Measurements from ENCODE around the gene UBE2I.
A peak's percentile ranks its signal among the peaks of the same experiment; 100 is the strongest.
"Not testable (repeated sequence)": the region's sequence is repeated elsewhere in the genome, so short reads cannot be mapped to it uniquely, and the experiment has no call there.

Gene UBE2I

DNA sequence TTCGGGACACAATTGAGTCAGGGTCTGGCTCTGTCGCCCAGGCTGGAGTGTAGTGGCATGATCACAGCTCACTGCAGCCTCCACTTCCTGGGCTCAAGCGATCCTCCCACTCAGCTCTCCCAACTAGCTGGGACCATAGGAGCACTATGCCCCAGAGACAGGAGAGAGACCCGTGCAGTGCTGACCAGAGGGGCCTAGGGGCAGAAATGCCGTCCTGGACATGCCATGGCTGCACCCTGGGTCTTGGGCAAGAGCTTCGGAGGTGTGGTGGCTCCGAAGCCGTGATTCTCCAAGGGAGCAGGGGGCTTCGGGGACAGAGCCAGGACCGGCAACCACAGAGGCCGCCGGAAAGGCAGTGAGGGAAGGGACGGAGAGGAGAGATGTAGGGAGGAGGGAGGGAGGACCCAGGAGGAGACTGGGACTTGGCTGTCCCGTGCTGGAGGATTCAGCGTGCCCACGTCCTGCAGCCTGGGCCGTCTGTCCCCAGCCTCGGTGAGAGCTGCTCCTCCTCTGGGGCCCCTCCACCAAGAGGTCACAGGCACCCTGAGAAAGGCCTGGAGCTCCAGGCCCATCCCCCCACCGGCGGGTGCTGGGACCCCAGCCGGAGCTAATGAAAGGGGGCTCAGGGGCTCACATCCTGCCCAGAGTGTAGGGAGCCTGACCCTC lies 31.7 kb upstream of the UBE2I start:
- no peak for DNase-seq

DNA sequence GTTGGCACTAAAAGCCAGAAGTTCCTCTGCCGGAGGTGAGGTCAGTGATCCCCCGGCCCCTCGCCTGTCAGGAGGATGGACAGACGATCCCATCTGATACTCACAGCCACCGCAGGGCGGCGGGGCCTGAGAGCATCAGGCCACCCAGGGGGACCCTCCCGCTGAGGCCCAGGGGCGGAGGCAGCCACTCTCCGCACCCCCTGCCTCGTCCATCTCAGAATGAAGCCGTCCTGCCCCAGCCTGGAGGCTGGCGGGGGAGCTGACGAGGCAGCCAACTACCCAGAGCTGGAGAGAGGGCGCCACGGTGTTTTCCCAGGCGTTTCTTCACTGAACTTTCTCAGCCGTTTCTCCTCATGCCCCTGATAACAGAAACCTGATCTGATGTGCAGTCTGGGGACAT lies 31.0 kb upstream of the UBE2I start:
- peak; percentile 15 for DNase-seq

DNA sequence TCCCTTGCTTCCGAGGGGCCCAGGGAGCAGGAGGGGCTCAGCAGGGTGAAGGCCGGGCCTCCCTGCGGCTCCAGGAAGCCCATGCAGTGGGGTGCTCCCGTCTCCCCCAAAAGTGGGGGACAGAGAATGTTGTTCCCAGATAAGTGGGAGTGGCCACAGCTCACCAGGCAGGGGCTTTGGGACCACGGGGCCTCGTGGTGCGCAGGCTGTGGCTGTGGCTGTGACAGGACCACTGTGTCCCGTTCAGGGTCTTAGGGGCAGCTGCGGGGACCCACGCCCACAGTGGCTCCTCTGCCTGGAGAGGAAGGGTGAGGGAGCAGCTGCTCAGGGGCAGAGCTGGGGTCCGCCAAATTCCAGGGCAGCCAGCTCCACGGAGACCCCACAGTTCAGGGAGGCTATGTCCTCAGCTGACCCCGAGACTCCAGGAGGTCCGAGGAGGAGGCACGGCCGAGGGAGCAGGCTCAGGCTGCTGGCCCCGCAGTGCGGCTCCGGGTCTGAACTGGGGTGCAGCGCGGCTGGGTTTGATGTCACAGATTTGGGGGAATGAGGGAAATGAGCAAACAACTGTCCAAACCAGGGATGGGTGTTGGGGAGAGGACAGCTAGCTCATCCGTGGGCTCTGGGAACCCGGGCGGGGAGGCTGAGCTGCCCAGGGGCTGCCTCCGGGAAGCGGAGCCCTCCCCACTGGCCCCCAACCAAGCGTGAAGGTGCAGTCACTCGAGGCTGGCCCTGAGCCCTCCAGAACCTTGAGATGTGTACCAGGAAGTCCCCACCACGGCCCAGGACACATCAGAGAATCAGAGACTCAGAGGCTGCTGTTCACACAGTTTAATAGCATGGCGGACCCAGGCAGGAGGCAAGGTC lies 30.1 kb upstream of the UBE2I start:
- no peak for DNase-seq

DNA sequence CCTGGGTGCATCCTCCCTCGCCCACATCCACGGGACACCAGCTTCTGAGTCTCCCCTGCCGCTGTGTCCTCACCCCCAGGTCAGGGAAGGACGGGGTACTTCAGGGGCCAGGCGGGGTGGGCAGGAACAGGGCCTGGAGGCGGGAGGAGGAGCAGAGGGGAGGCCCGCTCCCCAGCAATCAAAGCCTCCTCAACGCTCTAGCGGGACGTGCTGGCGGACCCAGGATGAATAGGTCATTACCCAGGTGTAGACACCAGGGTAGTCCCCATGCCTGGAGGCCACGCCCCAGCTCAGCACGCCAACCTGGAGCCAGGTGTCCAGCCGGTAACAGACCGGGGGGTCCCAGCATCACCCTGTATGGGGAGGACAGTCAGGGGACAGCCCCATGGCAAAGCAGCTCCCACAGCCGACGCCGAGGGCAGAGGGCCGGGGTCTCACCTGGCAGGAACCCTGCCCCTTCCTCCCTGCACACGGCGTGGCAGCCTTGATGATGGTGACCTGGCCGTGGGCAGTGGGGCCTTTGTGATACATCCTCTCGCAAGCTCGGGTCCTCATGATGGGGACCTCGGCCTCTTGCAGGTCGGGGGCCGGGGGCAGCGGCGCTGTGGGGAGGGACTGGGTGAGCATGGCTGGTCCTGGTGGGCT lies 29.4 kb upstream of the UBE2I start:
- DNase-seq = no peak

DNA sequence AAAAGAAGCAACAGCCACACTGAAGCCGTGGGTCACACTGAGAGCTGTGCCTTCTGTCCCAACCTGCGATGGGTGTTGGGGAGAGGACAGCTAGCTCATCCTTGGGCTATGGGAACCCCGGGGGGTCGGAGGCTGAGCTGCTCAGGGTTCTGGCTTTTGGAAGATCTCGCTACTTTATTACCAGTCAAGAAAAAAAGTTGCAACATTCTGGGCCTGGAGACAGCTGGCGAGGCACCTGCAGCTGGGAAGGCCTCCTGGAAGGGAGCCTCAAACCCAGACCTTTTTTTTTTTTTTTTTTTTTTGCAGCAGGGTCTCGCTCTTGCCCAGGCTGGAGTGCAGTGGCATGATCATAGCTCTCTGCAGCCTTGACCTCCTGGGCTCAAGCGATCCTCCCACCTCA lies 28.7 kb upstream of the UBE2I start:
- DNase-seq = no peak

DNA sequence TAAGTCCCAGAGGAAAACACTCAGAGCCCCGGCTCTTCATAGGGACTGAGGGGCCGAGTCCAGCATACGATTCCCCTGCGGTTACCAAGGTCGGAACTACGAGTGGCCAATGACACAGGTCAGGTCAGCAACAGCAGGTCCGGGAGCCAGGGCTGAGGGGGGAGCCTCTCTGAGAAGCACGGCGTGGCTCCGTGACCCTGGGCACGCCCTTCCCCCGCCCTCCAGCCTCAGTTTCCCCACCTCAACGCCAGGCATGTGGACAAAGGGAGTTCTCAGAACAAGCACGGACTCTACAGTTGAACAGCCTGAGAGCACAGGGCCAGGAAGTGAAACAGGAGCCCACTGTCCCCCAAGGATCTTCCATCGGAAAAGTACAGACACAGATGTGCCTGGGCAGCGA lies 27.9 kb upstream of the UBE2I start:
- no peak for DNase-seq

DNA sequence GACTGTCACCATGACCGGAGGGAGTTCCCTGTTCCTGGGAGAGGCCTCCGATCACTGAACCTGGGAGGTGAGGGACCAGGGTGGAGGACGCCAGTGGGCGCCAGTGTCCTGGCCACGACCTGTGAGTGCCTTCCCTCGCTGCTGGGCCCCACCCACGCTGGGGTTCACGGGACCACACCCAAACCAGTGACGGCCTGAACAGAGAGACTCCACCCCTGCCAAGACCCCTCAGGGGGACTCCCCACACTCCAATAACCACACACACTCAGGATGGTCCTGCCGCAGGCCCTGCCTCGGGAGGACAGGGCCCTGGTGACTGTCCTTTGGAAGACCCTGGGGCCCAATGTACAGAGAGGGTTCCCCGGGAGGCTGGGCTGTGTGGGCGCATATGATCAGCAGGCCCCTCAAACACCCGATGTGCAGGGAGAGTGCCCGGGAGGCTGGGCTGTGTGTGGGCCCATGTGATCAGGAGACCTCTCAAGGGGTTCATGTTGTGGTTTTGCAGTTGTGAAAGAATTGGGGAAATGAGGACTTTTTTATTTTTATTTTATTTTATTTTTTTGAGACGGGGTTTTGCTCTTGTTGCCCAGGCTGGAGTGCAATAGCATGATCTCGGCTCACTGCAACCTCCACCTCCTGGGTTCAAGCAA lies 27.0 kb upstream of the UBE2I start:
- DNase-seq = no peak

DNA sequence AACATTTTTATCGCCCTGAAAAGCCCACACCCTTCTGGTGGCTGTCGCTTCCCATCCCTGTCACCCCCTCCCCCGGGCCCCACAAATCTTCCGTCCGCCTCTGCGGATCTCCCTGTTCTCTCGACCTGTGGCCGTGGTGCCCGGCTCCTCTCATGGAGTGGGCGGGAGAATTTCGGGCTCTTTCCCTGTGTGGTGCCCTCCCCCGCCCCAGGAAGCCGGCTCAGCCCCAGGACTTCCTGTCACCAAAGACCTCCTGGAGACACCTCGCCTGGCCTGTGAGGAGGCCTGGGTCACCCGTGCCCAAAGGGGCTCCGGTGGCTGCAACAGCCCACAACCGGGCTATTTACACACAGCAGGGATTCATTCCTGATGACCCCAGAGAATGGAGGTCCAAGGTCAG lies 26.1 kb upstream of the UBE2I start:
- no peak for DNase-seq

DNA sequence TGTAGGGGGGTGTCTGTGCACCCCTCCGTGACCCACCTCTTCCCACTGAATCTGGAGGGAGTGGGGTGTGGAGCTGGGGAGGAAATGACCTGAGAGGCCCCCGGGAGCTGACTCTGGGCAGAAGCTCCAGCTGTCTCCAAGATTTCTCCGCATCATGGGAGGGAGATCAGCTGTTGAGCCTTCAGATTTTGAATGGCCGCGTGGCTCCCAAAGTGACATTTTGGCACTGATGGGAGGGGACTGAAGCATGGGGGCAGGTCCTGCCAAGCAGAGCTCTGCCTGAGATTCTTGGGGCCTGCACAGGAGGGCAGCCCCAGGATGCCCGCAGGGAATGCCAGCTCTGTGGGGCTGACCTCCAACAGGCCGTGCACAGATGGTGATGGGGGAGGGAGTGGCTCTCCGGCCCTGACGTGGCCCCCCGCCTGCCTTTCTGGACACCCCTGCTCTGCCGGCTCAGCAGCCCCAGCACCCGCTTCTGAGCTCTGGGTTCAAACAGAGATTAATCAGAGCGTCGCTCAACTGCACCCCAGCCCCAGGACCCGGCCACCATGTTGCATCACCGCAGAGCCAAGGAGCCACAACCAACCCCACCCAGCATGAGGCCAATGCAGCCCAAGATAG lies 25.3 kb upstream of the UBE2I start:
- DNase-seq = no peak

DNA sequence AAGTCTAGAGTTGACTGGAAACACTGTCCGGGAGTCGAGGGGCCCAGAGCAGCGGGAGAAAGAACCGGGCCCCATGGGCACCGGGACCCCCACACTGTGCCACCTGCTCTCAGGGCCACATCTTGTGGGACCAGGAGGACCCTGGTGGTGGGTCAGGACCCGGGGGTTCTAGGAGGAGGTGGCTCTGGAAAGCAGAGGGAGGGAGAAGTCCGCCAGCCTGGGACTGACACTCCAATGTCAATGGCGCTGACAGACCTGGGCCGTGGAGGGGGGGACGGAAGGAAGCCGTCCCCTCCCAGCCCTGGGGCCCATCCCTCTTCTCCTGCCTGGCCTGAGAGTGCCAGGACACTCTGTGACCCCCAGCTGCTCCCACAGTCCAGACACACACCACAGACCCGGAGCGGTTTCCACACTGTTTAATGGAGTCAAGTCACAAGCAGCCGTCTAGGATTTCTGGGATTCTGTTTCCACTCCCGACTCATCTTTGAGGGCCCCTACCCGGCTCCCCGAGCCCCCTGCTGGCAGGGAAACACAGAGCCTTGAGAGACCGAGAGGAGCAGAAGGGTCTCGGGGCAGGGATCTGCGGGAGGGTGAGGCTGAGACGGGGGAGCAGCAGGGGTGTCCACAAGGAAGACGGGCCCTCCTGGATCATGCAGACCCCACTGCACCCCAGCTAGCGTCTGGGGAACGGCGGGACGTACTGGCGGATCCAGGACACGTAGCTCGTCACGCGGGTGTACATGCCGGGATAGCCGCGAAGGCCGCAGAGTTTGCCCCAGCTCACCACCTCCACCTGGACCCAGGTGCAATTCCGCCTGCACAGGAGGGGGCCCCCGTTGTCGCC lies 23.5 kb upstream of the UBE2I start:
- no peak for DNase-seq

DNA sequence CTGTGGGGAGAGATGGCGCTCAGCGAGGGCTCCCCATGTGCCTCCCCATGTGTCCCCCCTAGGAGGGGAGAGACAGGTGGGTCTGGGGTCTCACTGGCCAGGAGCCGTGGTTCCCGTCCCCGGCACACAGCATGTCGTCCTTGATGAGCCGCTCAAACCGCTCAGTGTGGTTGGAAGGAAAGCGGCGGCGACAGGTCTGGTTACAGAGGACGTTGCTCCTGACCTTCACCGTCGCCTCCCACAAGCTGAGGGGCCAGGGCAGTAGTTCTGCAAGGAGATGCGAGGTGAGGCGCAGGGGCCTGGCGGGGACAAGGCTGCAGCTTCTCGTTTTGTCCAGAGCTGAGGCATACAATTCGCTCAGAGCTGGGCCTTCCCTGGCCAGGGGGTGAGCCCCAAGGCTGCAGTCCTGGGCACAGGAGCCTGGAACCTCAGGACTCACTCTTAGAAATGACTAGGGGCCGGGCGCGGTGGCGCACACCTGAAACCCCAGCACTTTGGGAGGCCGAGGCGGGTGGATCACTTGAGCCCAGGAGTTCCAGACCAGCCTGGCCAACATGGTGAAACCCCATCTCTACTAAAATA lies 22.8 kb upstream of the UBE2I start:
- DNase-seq = no peak

DNA sequence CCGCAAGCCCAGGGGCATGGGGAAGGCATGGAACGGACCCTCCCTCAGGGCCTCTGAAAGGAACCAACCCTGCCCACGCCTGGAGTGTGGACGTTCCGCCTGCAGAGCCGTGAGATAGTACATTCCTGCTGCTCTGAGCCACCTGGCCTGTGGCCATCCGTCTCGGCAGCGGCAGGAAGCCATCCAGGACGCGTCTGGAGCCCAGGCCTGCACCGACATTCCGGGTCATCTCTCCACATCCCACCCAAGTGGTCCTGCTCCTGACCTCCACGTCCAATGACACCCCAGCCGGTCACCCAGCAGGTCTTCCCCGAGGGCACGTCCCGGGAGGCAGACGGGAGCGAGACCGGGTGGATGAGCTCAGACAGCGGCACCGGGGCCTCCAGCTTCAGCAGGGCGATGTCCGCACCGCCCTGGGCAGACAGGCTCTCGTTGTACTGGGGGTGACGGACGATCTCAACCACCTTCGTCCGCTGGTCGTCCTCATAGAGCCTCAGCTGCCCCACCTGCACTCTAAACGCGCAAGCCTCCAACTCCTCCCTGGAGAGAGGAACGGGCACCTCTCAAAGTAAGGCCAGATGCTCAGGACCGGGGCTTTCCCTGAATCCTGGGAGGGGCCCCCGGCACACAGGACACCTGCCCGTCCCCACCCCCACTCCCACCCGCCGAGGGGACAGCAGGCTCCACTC lies 21.3 kb upstream of the UBE2I start:
- DNase-seq = no peak

DNA sequence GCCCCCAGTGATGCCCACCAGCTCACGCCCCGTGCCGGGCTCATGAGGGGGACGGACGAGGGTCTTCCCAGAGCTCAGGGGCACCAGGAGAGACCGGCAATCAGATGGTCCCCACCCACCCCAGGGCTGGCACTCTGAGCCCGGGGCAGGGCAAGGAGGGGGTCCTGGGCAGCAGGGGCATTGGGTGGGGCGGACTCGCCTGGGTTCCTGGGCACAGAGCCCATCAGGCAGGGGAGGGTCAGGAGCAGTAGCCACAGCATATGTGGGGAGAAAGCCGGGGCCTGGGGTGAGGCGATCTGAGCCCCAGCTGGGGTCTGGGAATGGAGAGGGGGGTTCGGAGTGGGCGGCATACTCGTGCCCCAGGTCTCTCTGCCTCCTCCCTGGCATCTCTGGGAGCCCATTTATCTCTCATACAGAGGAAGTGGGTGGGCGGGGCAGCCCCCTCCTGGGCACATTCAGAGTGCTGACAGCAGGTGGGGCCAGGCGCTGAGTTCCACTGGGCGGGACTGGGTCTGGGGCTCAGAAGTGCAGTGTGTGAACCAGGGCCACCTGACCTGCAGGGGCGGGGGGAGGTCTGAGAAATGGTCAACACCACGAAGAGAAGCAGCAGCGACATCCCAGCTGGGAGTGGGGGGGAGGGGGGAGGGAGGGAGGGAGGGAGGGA lies 20.5 kb upstream of the UBE2I start:
- no peak for DNase-seq

DNA sequence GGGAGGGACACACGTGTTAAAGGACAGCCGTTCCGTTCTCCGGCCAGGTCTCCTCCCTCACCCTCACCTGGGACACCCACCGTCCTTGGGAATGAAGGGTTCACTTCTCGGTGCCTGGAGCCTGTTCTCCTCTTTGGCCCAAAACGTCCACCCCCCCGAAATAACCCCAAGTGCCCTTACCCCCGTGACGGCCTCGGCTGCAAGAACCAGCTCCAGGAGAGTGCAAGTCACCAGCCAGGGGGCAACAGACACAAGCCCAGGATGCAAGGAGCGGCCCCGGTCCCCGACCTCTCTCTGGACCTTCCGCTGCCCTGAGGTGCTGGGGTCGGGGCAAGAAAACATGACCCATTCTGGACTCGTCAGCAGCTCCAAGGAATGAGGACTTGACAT lies 20.0 kb upstream of the UBE2I start:
- no peak for DNase-seq

DNA sequence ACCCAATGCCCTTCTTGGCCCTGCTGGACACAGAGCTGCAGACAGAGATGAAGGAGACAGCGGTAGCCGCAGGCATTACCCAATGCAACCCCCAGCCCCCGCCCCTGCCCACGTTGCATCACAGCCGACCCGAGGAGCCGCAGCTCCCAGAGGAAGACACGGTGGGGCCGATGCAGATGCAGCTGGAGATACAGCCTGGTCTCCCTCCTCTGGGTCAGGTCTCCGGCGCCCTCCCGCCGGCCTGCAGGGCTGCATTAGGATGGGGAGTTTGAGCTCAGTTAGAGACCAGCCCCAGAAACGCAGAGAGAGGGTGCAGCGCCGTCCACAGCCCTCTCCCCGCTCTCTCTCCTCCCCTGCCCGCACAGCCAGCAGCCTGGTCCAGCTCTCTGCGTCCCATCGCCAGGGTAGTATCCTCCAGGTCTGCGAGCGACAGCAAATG lies 19.4 kb upstream of the UBE2I start:
- DNase-seq = no peak

DNA sequence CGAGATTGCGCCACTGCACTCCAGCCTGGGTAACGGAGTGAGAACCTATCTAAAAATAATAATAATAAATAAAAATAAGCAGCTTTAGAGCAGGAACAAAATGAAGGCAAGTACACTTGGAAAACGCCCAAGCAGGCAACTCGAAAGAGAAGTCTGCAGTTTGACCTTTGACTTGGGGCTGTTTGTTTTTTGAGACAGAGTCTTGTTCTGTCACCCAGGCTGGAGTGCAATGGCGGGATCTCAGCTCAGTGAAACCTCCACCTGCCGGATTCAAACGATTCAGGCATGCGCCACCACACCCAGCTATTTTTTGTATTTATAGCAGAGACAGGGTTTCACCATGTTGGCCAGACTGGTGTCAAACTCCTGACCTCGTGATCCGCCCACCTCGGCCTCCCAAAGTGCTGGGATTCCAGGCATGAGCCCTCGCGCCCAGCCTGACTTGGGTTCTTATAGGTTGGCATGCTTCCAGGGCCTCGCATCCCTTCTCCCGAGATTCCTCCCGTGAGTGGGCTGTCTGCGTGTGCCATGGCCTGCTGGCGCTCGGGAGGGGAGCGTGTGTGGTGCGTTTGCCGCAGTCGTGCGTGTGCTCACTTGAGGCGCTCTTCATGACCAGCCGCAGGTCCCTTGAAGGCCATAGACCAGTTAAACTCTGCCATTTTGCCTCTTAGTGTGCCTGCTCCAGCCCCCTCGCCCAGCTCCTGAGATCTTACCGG lies 18.4 kb upstream of the UBE2I start:
- no peak for DNase-seq

DNA sequence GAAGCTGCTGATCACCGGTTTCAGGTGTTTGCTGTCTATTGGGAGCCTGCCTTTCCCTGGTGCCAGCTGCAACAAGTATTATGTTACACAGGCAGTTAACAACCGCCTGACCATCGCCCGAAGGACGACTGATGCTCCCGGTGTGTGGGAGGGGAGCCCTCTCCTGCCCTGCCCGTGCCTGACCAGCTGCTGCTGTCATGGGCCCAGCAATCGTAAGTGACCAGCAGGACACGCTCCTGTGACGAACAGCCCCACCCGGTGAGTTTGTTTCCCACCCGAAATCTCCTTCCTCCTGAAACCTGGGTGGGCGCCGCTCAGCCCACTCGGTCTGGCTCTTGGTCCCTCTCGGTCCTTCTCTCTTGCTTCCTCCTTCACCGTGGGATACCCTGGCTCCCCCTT lies 17.9 kb upstream of the UBE2I start:
- no peak for DNase-seq

DNA sequence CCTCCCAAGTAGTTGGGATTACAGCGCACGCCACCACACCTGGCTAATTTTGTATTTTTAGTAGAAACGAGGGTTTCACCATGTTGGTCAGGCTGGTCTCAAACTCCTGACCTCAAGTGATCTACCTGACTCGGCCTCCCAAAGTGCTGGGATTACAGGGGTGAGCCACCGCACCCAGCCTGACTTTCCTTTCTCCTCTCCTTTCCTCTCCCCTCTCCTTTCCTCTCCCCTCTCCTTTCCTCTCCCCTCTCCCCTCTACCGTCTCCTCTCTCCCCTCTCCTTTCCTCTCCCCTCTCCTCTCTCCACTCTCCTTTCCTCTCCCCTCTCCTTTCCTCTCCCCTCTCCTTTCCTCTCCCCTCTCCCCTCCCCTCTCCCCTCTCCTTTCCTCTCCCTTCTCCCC lies 17.2 kb upstream of the UBE2I start:
- DNase-seq = not testable (repeated sequence)

DNA sequence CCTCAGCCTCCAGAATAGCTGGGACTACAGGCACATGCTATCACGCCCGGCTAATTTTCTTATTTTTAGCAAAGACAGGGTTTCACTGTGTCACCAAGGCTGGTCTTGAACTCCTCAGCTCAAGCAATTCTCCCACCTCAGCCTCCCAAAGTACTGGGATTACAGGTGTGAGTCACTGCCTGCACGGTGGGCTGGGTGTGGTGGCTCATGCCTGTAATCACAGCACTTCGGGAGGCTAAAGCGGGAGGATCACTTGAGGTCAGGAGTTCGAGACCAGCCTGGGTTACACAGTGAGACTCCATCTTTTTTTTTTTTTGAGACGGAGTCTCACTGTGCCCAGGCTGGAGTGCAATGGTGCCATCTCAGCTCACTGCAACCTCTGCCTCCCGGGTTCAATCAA lies 16.6 kb upstream of the UBE2I start:
- not testable (repeated sequence) for DNase-seq
